GM12891 (cell line): ENCODE measurements around the gene TMC7.

Source experiments
- PAX5 ChIP-seq: IDR thresholded peaks from 2 replicates; pipeline ENCODE4 v1.6.1; 2011; ENCODE audit warnings: low read length, moderate library complexity, mild to moderate bottlenecking; ENCODE audit not compliant: insufficient read depth, severe bottlenecking
- POLR2A ChIP-seq: IDR thresholded peaks from 2 replicates; pipeline ENCODE4 v1.6.1; 2011; ENCODE audit warnings: low read depth, low read length, control low read depth
- POLR2AphosphoS5 ChIP-seq: IDR thresholded peaks from 2 replicates; pipeline ENCODE4 v1.6.1; 2011; ENCODE audit warnings: low read depth, low read length, control low read depth
- POU2F2 ChIP-seq: IDR thresholded peaks from 2 replicates; pipeline ENCODE4 v1.6.1; 2011; ENCODE audit warnings: low read depth, mild to moderate bottlenecking, control low read depth, low read length, moderate library complexity
- SPI1 ChIP-seq: IDR thresholded peaks from 2 replicates; pipeline ENCODE4 v1.6.1; 2011; ENCODE audit warnings: low read depth, low read length, control low read depth
- TAF1 ChIP-seq: IDR thresholded peaks from 2 replicates; pipeline ENCODE4 v1.6.1; 2011; ENCODE audit warnings: low read depth, low read length, control low read depth

GRCh38 chr16:19046062-19046461 lies 62.3 kb downstream of the TMC7 start:
- TF ChIP-seq POLR2A, result no peak
- TF ChIP-seq POLR2AphosphoS5, result no peak
- TF ChIP-seq TAF1, result no peak
- no peak for TF ChIP-seq PAX5
- no peak for TF ChIP-seq POU2F2
- TF ChIP-seq SPI1, result no peak
